ENCODE data around the gene PIK3R1. TPM values are rescaled to one million over a fixed set of nuclear protein-coding genes. Genes with fewer than 3 reads are reported as not detected.

The PIK3R1 gene
- polyA plus RNA-seq, 1 donor = 61.7 TPM

GRCh38 chr5:68345582-68345981 is 130.0 kb downstream of the PIK3R1 start:
- Histone ChIP-seq H3K4me1 (ENCODE audit: control insufficient read depth, insufficient read depth, low read length) (no peaks in the 10 kb centered on the region), H3K27ac (ENCODE audit: low read length) (no peak overlapping the region), H3K4me3 (ENCODE audit: low read length) (no peak overlapping the region), H3K9me3 (ENCODE audit: control insufficient read depth, low read depth, low read length) (no peaks in the 10 kb centered on the region), H3K27me3 (ENCODE audit: control insufficient read depth, insufficient read depth, low read length) (no peaks in the 10 kb centered on the region), H3K36me3 (ENCODE audit: control insufficient read depth, insufficient read depth, low read length) (no peaks in the 10 kb centered on the region)
- WGBS (ENCODE audit: insufficient coverage, low lambda C conversion rate) = no CpG with 5 or more reads among the region's 1 CpG
- no peak for DNase-seq

DNA sequence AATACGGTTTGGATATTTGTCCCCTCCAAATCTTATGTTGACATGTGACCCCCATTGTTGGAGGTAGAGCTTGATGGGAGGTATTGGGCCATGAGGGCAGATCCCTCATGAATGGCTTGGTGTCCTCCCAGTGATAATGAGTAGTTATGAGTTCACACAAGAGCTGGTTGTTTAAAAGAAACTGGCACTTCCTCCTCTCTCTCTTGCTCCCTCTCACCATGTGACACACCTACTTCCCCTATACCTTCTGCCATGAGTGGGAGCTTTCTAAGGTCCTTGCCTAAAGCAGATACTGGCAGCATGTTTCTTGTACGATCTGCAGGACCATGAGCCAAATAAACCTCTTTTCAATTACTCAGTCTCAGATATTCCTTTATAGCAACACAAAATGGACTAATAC is 132.0 kb downstream of the PIK3R1 start:
- Histone ChIP-seq H3K27me3 (ENCODE audit: control insufficient read depth, insufficient read depth, low read length) (no peaks in the 10 kb centered on the region), H3K4me1 (ENCODE audit: control insufficient read depth, insufficient read depth, low read length) (no peaks in the 10 kb centered on the region), H3K4me3 (ENCODE audit: low read length) (no peak overlapping the region), H3K9me3 (ENCODE audit: control insufficient read depth, low read depth, low read length) (no peaks in the 10 kb centered on the region), H3K36me3 (ENCODE audit: control insufficient read depth, insufficient read depth, low read length) (no peaks in the 10 kb centered on the region), H3K27ac (ENCODE audit: low read length) (no peak overlapping the region)
- WGBS (ENCODE audit: insufficient coverage, low lambda C conversion rate) = no CpG with 5 or more reads among the region's 2 CpGs
- DNase-seq = no peak

DNA sequence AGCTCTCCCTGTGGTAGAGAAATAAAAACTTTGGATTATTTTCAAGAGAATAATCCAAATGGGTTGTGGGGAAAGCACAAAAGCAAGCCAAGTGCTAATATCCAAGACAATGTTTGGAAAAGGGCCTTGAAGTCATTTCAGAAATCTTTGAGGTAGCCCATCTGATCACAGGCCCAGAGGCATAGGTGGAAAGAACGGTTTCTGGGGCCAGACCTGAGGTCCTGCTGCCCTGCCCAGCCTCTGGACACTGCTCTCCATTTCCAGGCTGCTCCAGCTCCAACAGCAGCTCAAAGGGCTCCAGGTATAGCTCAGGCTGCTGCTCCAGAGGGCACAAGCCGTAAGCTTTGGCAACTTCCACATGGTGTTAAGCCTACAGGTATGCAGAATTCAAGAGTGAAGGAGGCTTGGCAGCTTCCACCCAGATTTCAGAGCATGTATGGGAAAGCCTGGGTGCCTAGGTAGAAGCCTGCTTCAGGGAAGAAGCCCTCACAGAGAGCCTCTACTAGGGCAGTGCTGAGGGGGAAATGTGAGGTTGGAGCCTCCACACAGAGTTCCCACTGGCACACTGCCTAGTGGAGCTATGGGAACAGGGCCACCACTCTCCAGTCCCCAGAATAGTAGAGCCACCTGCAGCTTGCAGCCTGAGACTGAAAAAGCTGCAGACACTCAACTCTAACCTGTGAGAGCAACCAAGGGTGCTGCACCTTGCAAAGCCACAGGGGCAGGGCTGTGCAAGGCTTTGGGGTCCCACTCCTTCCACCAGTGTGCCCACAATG is 133.1 kb downstream of the PIK3R1 start:
- H3K27me3 ChIP-seq (ENCODE audit: control insufficient read depth, insufficient read depth, low read length) = no peaks in the 10 kb centered on the region
- H3K4me1 ChIP-seq (ENCODE audit: control insufficient read depth, insufficient read depth, low read length) = no peaks in the 10 kb centered on the region
- no peak overlapping the region for H3K27ac ChIP-seq (ENCODE audit: low read length)
- no CpG with 5 or more reads among the region's 2 CpGs for WGBS (ENCODE audit: insufficient coverage, low lambda C conversion rate)
- no peak overlapping the region for H3K4me3 ChIP-seq (ENCODE audit: low read length)
- no peaks in the 10 kb centered on the region for H3K9me3 ChIP-seq (ENCODE audit: control insufficient read depth, low read depth, low read length)
- H3K36me3 ChIP-seq (ENCODE audit: control insufficient read depth, insufficient read depth, low read length) = no peaks in the 10 kb centered on the region
- DNase-seq = no peak

DNA sequence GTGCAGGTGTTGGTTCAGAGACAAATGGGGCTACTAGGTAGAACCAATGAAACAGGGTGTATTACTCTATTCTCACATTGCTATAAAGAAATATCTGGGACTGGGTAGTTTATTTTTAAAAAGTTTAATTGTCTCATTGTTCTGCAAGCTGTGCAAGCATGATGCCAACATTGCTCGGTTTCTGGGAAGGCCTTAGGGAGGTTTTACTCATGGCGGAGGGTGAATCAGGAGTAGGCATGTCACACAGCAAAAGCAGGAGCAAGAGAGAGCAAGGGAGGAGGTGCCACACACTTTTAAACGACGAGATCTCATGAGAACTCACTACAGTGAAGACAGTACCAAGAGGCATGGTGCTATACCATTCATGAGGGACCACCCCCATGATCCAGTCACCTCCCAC is 134.6 kb downstream of the PIK3R1 start:
- H3K27ac ChIP-seq (ENCODE audit: low read length) = no peak overlapping the region
- no peaks in the 10 kb centered on the region for H3K27me3 ChIP-seq (ENCODE audit: control insufficient read depth, insufficient read depth, low read length)
- no peak for DNase-seq
- H3K4me1 ChIP-seq (ENCODE audit: control insufficient read depth, insufficient read depth, low read length) = no peaks in the 10 kb centered on the region
- no peak overlapping the region for H3K4me3 ChIP-seq (ENCODE audit: low read length)
- no peaks in the 10 kb centered on the region for H3K36me3 ChIP-seq (ENCODE audit: control insufficient read depth, insufficient read depth, low read length)
- no CpG with 5 or more reads among the region's 4 CpGs for WGBS (ENCODE audit: insufficient coverage, low lambda C conversion rate)
- no peaks in the 10 kb centered on the region for H3K9me3 ChIP-seq (ENCODE audit: control insufficient read depth, low read depth, low read length)
